ENCODE results near the gene DCP1B. TPM values are rescaled to one million over a fixed set of nuclear protein-coding genes. Genes with fewer than 3 reads are reported as not detected.
A peak's percentile ranks its signal among the peaks of the same experiment; 100 is the strongest.

The DCP1B gene
- total RNA-seq, 1 experiment from 2014 or later, result 10.9 TPM

GRCh38 chr12:2023365-2023764 lies 19.1 kb upstream of the DCP1B start:
- in situ Hi-C loops (cut with HindIII; ENCODE audit: low pct_unique_long_range_greater_than_20kb, low sequenced_read_pairs), result no loop called here
- no peak for DNase-seq (ENCODE audit: low read depth, low spot score)

GRCh38 chr12:2020511-2020910 lies 16.3 kb upstream of the DCP1B start:
- in situ Hi-C loops (cut with HindIII; ENCODE audit: low pct_unique_long_range_greater_than_20kb, low sequenced_read_pairs), result no loop called here

GRCh38 chr12:2019126-2019525 lies 14.9 kb upstream of the DCP1B start:
- no peak for DNase-seq (ENCODE audit: low read depth, low spot score)
- in situ Hi-C loops (cut with HindIII; ENCODE audit: low pct_unique_long_range_greater_than_20kb, low sequenced_read_pairs), result no loop called here

More at GRCh38 chr12:2020511-2020910, 16.3 kb upstream of the DCP1B start:
- no peak for DNase-seq (ENCODE audit: low read depth, low spot score)

- no peak for DNase-seq (ENCODE audit: low read depth, low spot score)
- in situ Hi-C loops (cut with HindIII; ENCODE audit: low pct_unique_long_range_greater_than_20kb, low sequenced_read_pairs), result no loop called here
These were observed 14.1 kb upstream of the DCP1B start for GRCh38 chr12:2018391-2018790.

GRCh38 chr12:2017546-2018337 lies 13.5 kb upstream of the DCP1B start:
- DNase-seq (ENCODE audit: low read depth, low spot score), result no peak
- in situ Hi-C loops (cut with HindIII; ENCODE audit: low pct_unique_long_range_greater_than_20kb, low sequenced_read_pairs), result no loop called here

- in situ Hi-C loops (cut with HindIII; ENCODE audit: low pct_unique_long_range_greater_than_20kb, low sequenced_read_pairs), result no loop called here
- no peak for DNase-seq (ENCODE audit: low read depth, low spot score)
These were observed 12.7 kb upstream of the DCP1B start for GRCh38 chr12:2016862-2017545.

GRCh38 chr12:2014231-2014630 lies 10.0 kb upstream of the DCP1B start:
- in situ Hi-C loops (cut with HindIII; ENCODE audit: low pct_unique_long_range_greater_than_20kb, low sequenced_read_pairs), result no loop called here
- no peak for DNase-seq (ENCODE audit: low read depth, low spot score)

- in situ Hi-C loops (cut with HindIII; ENCODE audit: low pct_unique_long_range_greater_than_20kb, low sequenced_read_pairs), result no loop called here
- no peak for DNase-seq (ENCODE audit: low read depth, low spot score)
These were observed 9.4 kb upstream of the DCP1B start for GRCh38 chr12:2013527-2014223.

- in situ Hi-C loops (cut with HindIII; ENCODE audit: low pct_unique_long_range_greater_than_20kb, low sequenced_read_pairs), result no loop called here
- no peak for DNase-seq (ENCODE audit: low read depth, low spot score)
These were observed 8.8 kb upstream of the DCP1B start for GRCh38 chr12:2013086-2013485.

GRCh38 chr12:2011643-2012607 lies 7.7 kb upstream of the DCP1B start:
- DNase-seq (ENCODE audit: low read depth, low spot score), result no peak
- in situ Hi-C loops (cut with HindIII; ENCODE audit: low pct_unique_long_range_greater_than_20kb, low sequenced_read_pairs), result no loop called here

GRCh38 chr12:2009623-2010022 lies 5.4 kb upstream of the DCP1B start:
- in situ Hi-C loops (cut with HindIII; ENCODE audit: low pct_unique_long_range_greater_than_20kb, low sequenced_read_pairs), result no loop called here
- DNase-seq (ENCODE audit: low read depth, low spot score), result peak; percentile 10

- DNase-seq (ENCODE audit: low read depth, low spot score), result no peak
- in situ Hi-C loops (cut with HindIII; ENCODE audit: low pct_unique_long_range_greater_than_20kb, low sequenced_read_pairs), result no loop called here
These were observed 4.4 kb upstream of the DCP1B start for GRCh38 chr12:2008677-2009076.

GRCh38 chr12:2003676-2004112 lies 563 bp downstream of the DCP1B start:
- DNase-seq (ENCODE audit: low read depth, low spot score), result no peak
- in situ Hi-C loops (cut with HindIII; ENCODE audit: low pct_unique_long_range_greater_than_20kb, low sequenced_read_pairs), result no loop called here

- in situ Hi-C loops (cut with HindIII; ENCODE audit: low pct_unique_long_range_greater_than_20kb, low sequenced_read_pairs), result no loop called here
- no peak for DNase-seq (ENCODE audit: low read depth, low spot score)
These were observed 8.9 kb downstream of the DCP1B start for GRCh38 chr12:1995205-1995896.

- in situ Hi-C loops (cut with HindIII; ENCODE audit: low pct_unique_long_range_greater_than_20kb, low sequenced_read_pairs), result no loop called here
- DNase-seq (ENCODE audit: low read depth, low spot score), result no peak
These were observed 9.7 kb downstream of the DCP1B start for GRCh38 chr12:1994429-1995143.

GRCh38 chr12:1993871-1994371 lies 10.3 kb downstream of the DCP1B start:
- no peak for DNase-seq (ENCODE audit: low read depth, low spot score)
- in situ Hi-C loops (cut with HindIII; ENCODE audit: low pct_unique_long_range_greater_than_20kb, low sequenced_read_pairs), result no loop called here
